HepG2 (cell line): ENCODE data around the gene TLNRD1. TPM values are rescaled to one million over a fixed set of nuclear protein-coding genes. Genes with fewer than 3 reads are reported as not detected.

Experiments
- ADNP ChIP-seq: sonication (generic); formaldehyde crosslinking; IDR thresholded peaks from 2 replicates; pipeline ENCODE4 v1.4.0; 2020; ENCODE audit warnings: missing genetic modification reagents
- CSRNP1 ChIP-seq: sonication (generic); formaldehyde crosslinking; IDR thresholded peaks from 2 replicates; pipeline ENCODE4 v1.8.1; 2023; ENCODE audit warnings: mild to moderate bottlenecking, missing genetic modification reagents
- GPBP1L1 ChIP-seq: sonication (generic); formaldehyde crosslinking; IDR thresholded peaks from 2 replicates; pipeline ENCODE4 v1.5.0; 2020; ENCODE audit warnings: mild to moderate bottlenecking, missing genetic modification reagents
- HDAC1 ChIP-seq: sonication (generic); formaldehyde crosslinking; IDR thresholded peaks from 2 replicates; pipeline ENCODE4 v1.5.1; 2020; ENCODE audit warnings: mild to moderate bottlenecking, missing genetic modification reagents
- KDM5A ChIP-seq: fragments of 200-600 bp; sonication (generic); IDR thresholded peaks from 2 replicates; pipeline ENCODE4 v1.7.0; 2018; ENCODE audit warnings: antibody characterized with exemption, mild to moderate bottlenecking, low read length, borderline replicate concordance
- KLF15 ChIP-seq: sonication (generic); formaldehyde crosslinking; IDR thresholded peaks from 2 replicates; pipeline ENCODE4 v1.8.1; 2023; ENCODE audit warnings: borderline replicate concordance, mild to moderate bottlenecking, inconsistent platforms, missing genetic modification reagents, mixed read lengths
- MBNL3 ChIP-seq: fragments of 250-450 bp; sonication (Bioruptor Pico); conservative IDR thresholded peaks from 2 replicates; pipeline ENCODE4 v1.8.0; 2022; ENCODE audit warnings: mild to moderate bottlenecking, inconsistent platforms
- MED8 ChIP-seq: sonication (generic); formaldehyde crosslinking; IDR thresholded peaks from 2 replicates; pipeline ENCODE4 v1.8.1; 2023; ENCODE audit warnings: mild to moderate bottlenecking, missing genetic modification reagents; ENCODE audit not compliant: insufficient replicate concordance
- MEF2D ChIP-seq: sonication (generic); formaldehyde crosslinking; IDR thresholded peaks from 2 replicates; pipeline ENCODE4 v1.5.1; 2020; ENCODE audit warnings: mild to moderate bottlenecking, missing genetic modification reagents
- MYPOP ChIP-seq: sonication (generic); formaldehyde crosslinking; IDR thresholded peaks from 2 replicates; pipeline ENCODE4 v1.8.1; 2023; ENCODE audit warnings: mild to moderate bottlenecking, moderate library complexity, missing genetic modification reagents
- NFE2L1 ChIP-seq: sonication (generic); formaldehyde crosslinking; IDR thresholded peaks from 2 replicates; pipeline ENCODE4 v1.4.0; 2020; ENCODE audit warnings: missing genetic modification reagents, mild to moderate bottlenecking, borderline replicate concordance
- NR1H2 ChIP-seq: sonication (generic); formaldehyde crosslinking; IDR thresholded peaks from 2 replicates; pipeline ENCODE4 v1.8.1; 2022; ENCODE audit warnings: low read depth, missing genetic modification reagents, borderline replicate concordance
- RBAK ChIP-seq: sonication (generic); formaldehyde crosslinking; IDR thresholded peaks from 2 replicates; pipeline ENCODE4 v1.5.1; 2020; ENCODE audit warnings: mild to moderate bottlenecking, missing genetic modification reagents
- RFXANK ChIP-seq: IDR thresholded peaks from 2 replicates; pipeline ENCODE4 v1.6.1; 2016
- SMC3 ChIP-seq: IDR thresholded peaks from 2 replicates; pipeline ENCODE4 v1.6.1; 2011; ENCODE audit warnings: low read length, improper control_type of control experiment
- SNAPC2 ChIP-seq: sonication (generic); formaldehyde crosslinking; IDR thresholded peaks from 2 replicates; pipeline ENCODE4 v1.8.1; 2022; ENCODE audit warnings: mild to moderate bottlenecking, missing genetic modification reagents
- TAF1 ChIP-seq: sonication (generic); formaldehyde crosslinking; IDR thresholded peaks from 2 replicates; pipeline ENCODE4 v1.4.0; 2020; ENCODE audit warnings: missing genetic modification reagents
- ZFP37 ChIP-seq: sonication (generic); formaldehyde crosslinking; IDR thresholded peaks from 2 replicates; pipeline ENCODE4 v1.4.0; 2020; ENCODE audit warnings: missing genetic modification reagents, borderline replicate concordance
- ZNF230 ChIP-seq: sonication (generic); formaldehyde crosslinking; IDR thresholded peaks from 2 replicates; pipeline ENCODE4 v1.4.0; 2020; ENCODE audit warnings: mild to moderate bottlenecking, missing genetic modification reagents
- ZNF326 ChIP-seq: sonication (generic); formaldehyde crosslinking; IDR thresholded peaks from 2 replicates; pipeline ENCODE4 v1.4.0; 2020; ENCODE audit warnings: missing genetic modification reagents, borderline replicate concordance
- ZNF513 ChIP-seq: sonication (generic); formaldehyde crosslinking; conservative IDR thresholded peaks from 2 replicates; pipeline ENCODE4 v1.5.0; 2020; ENCODE audit warnings: missing genetic modification reagents
- ZNF552 ChIP-seq: sonication (generic); formaldehyde crosslinking; IDR thresholded peaks from 2 replicates; pipeline ENCODE4 v1.9.0; 2022; ENCODE audit warnings: missing genetic modification reagents, mild to moderate bottlenecking, borderline replicate concordance
- ZNF747 ChIP-seq: sonication (generic); formaldehyde crosslinking; IDR thresholded peaks from 2 replicates; pipeline ENCODE4 v1.8.1; 2023; ENCODE audit warnings: missing genetic modification reagents, mild to moderate bottlenecking, borderline replicate concordance
- polyA plus RNA-seq, 8 experiments: library from polyadenylated mRNA; depleted of rRNA in 3 of 8; stranded (reverse) in 7 of 8; unstranded in 1 of 8; fragments of >200 nt; fragmentation: Illumina TruSeq in 4 of 8; extraction: Trizol in 4 of 8; gene quantifications; 2 replicates each; pipeline versions ENCODE4 v1.2.1 to v1.2.3, GENCODE V29; 2011 to 2016; ENCODE audit warnings: low read depth in 4 of 8, missing spikeins in 1 of 8, mixed read lengths in 1 of 8; ENCODE audit not compliant: insufficient read depth in 1 of 8
- total RNA-seq, 5 experiments: library from RNA; depleted of rRNA; stranded (reverse); fragments of >200 nt; fragmentation: Illumina TruSeq; extraction: Trizol; gene quantifications; 2 replicates each; pipeline ENCODE4 v1.2.3, GENCODE V29; 2016; ENCODE audit warnings: low read depth in 1 of 5

Gene TLNRD1
- total and polyA plus RNA-seq, 2 of the 13 experiments (the other 11 are each of a cell fraction or from before 2014, with no cell fraction given): 3.4 to 5.3 TPM

GRCh38 chr15:81000624-81001151, at the start of gene TLNRD1 (continued):
- no peak for TF ChIP-seq ZNF552 (CRISPR knock-in tag)
- peak; percentile 80 for TF ChIP-seq HDAC1
- no peak for TF ChIP-seq KDM5A
- peak; percentile 80 for TF ChIP-seq TAF1 (CRISPR knock-in tag)
- no peak for TF ChIP-seq ZFP37 (CRISPR knock-in tag)
- TF ChIP-seq NFE2L1: no peak
- no peak for TF ChIP-seq ZNF326 (CRISPR knock-in tag)
- TF ChIP-seq GPBP1L1 (CRISPR knock-in tag): no peak
- no peak for TF ChIP-seq ADNP (CRISPR knock-in tag)
- TF ChIP-seq ZNF747 (CRISPR knock-in tag): no peak
- peak; percentile 67; the same call in 1 of the 2 replicates for TF ChIP-seq SNAPC2 (CRISPR knock-in tag)
- peak; percentile 78 for TF ChIP-seq CSRNP1 (CRISPR knock-in tag)
- no peak for TF ChIP-seq KLF15
- no peak for TF ChIP-seq SMC3
- no peak for TF ChIP-seq NR1H2 (CRISPR knock-in tag)
- no peak for TF ChIP-seq RFXANK (CRISPR knock-in tag)
- TF ChIP-seq RBAK: no peak
- TF ChIP-seq MBNL3: no peak
- TF ChIP-seq MYPOP (CRISPR knock-in tag): 0 out of 2 replicates have a peak, but pooled peaks have one; percentile 44
- no peak for TF ChIP-seq ZNF230 (CRISPR knock-in tag)
- TF ChIP-seq ZNF513 (CRISPR knock-in tag): no peak
- peak; percentile 58 for TF ChIP-seq MED8 (CRISPR knock-in tag)
- TF ChIP-seq MEF2D (CRISPR knock-in tag): no peak
